Amniotic epithelial cell (primary cell): ENCODE measurements around the gene CMIP.
A peak's percentile ranks its signal among the peaks of the same experiment; 100 is the strongest.

Experiments
- DNase-seq: peaks from one replicate; pipeline ENCODE4 v3.0.0-alpha.2; 2010; ENCODE audit warnings: low read depth

CMIP gene

DNA sequence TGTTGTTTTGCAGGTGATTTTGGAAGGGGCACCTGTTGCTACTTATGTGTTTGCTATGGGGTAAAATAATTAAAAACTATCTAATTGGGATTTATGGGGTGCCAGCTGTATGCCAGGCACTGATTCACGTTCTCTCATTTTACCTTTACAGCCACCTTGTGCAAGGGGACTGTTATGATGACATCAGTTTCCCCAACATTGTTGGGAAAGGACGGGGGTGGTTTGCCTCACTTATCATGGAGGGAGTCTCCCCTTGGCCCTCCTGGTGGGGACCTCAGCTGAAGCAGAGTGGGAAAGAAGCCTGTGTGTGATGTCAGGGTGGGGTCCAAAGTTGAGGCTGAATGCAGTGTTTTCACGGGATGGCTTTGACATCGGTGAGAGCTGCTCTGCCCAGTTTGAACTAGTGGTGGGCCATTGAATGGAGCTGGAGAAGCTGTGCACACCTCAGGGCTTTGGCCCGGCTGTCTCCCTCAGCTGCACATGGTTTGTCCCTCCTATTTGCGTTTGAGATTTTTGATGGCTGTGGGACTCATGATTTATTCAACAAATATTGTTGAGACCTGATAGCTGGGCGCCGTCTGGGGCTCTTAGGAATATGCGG is 36.1 kb downstream of the CMIP start:
- no peak for DNase-seq

DNA sequence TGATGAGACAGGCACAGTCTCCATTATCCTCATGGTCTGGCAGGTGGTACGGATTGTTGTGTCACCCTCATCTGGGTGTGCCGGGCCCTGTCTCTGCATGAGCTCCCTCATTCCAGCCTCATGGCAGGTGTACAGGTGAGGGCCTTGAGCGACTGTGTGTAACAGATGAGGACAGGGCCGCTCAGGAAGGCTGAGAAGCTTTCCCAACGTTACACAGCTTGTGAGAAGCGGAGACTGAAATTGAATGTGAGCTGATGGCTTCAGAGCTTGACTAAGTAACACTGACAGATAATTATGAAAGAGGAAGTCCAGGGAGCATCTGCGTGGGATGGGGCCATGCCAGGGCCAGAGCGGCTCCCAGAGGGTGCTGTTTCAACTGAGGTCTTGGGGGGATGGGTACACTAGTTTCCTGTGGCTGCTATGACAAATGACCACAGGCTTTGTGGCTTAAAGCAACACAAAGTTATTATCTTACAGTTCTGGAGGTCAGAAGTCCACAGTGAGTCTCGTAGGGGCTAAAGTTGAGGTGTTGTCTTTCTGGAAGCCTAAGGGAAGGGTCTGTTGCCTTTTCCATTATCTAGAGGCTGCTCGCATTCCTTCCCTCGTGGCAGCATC is 36.7 kb downstream of the CMIP start:
- DNase-seq: peak; percentile 81

DNA sequence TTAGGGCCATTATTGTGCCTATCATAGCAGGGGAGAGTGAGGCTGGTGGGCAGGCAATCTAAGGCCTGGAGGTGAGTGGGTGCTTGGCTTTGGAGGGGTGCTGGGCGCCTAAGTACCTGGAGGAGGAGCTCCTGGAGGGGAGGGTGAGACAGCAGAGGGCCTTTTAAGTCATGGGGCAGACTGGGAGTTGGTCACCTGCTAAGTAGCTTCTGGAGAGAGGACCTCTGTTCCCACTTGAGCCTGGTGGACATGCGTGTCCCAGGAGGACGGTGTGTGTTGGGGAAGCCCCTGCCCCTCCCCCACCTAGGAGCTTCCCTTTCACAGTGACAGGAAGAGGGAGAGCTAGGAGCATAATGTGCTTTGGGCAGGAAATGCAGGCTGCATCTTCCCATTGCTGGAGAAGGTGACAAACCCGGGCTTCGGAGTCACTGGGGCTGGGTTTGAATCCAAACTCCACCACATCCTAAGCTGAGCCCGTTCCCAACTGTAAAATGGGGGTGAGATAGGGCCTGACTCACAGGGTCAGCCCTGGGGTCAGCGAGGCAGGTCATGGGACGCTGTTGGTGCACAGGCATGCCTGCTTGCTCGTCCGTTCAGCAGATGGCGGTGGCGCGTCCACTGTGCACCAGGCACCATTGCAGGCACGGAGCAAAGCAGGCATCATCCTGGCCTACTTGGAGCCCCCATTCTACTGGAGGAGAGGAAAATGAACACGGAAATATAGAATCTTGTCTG is 37.9 kb downstream of the CMIP start:
- DNase-seq: no peak

DNA sequence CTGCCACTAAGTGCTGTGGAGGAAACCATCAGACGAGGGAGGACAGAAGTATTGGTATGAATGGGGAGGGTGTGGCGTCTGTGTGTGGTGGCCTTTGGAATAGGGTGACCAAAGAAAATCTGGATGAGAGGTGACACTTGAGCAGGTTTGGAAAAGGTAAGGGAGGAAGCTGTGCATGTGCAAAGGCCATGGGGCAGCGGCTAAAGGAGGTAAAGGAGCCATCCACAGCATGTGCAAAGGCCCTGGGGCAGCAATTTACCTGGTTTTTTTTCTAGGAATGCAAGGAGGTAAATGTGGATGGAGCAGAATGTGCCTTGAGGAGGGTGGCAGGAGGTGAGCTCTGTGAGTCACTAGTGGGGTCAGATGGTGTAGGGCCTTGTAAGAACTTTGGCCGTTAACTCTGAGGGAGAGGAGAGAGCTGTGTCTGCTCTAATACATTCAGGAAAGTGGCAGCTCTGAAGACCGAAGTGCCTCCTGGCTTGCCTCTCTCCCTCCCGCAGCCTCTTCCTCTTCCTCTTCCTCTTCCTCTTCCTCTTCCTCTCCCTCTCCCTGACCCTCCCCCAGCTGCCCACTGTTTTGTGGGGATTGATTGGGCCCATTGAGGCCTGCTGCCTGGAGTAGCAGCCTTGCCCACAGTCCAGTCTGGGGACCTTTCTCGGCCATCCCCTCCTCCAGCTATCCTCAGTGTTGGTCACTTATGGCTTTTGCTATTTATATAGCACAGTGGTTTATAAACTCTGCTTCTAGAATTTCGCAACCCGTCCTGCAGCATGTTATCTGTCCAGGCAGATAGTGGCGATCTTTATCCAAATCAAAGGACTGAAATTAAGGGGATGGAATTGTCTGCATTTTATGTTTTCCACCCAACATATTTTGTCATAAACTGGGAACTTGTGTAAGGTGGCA is 38.7 kb downstream of the CMIP start:
- DNase-seq: peak; percentile 68

DNA sequence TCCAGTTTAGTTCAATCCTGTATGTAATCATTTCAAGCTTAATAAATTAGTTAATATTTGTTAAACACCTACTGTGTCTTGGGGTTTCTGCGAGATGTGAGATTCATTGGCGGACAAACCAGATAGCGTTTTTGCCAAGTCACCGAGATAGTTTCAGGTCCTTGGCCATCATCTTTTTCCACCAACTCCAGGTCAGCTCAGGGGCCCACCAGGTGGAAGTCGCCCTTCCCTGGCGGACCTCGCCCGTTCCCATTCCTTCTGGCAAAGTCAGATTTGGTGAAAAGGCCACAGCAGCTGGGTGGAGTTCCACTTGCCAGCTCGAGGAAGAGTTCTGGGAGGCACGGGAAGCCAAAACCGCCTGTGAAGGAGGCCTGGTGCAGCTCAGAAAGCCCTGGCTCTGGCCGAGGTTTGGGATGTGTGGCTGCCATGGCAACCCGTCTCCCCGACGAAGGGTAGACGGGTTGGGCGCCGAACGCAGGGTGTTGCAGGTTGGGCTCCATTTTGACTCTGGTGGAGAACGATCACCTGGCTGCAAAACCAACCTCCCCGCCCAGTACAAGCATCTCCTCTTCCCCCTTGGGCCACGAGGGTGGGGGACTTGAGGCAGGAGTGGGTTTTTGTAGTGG is 39.5 kb downstream of the CMIP start:
- no peak for DNase-seq

DNA sequence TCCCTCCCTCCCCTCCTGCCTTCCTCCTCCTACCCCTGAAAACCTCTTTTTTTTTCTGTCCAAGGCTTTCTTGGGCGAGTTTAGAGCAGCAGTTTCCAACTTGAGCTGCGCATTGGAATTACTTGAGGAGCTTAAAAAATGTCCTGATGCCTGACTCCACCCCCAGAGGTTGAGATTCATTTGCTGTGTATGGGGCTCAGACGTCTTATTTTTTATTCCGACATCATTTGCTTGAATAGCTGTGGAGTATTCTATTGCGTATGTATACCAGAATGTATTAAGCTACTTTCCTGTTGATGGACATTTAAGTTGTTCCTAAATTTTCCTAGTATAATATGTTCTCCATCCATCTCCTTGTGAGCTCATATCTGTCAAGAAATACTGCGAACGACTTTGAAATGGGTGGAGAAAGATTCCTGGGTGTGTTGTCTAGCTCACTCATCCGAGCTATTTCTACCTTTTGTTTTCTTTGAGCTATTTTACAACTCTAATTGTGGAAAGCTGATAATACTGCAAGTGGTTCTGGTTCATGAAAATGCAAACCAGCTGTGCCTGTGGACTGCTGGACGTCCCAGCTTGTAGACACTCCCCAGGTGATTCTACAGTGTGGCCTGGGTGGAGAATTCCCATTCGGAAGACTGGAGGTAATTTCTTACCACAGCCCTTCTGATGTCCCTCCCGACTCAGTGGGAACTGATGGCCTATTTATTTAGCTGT is 40.5 kb downstream of the CMIP start:
- no peak for DNase-seq

DNA sequence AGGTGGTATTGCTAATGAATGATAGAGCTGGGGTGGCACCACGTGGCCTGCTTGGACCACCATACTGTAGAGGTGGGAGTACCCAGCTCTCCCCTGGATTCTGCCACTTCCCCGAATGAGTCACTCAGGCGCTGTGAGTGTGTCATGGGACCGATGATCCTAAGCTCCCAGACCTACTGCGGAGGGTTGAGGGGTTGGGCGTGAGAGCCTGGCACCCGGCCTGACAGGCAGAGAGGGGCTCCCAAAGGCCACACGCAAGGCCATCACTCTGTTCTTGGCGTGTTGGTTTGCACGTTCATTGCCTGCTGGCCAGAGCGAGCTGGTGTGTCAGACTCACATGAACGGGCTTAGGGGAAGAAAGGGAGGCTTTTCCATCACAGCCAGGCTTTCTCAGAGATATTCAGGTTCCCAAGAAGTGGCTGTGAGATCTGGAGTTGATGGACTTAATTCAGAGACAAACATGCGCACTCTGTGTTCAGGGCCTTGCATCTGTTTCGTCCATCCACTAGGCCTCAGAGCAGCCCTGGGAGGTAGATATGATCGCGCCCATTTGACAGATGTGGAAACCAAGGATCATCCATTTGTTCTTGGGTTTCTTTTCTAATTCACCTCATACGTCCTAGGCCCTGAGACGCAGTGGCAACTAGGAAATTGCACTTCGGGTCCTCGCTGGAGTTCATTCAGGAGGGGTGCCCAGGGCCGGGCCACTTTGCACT is 41.4 kb downstream of the CMIP start:
- DNase-seq: no peak

DNA sequence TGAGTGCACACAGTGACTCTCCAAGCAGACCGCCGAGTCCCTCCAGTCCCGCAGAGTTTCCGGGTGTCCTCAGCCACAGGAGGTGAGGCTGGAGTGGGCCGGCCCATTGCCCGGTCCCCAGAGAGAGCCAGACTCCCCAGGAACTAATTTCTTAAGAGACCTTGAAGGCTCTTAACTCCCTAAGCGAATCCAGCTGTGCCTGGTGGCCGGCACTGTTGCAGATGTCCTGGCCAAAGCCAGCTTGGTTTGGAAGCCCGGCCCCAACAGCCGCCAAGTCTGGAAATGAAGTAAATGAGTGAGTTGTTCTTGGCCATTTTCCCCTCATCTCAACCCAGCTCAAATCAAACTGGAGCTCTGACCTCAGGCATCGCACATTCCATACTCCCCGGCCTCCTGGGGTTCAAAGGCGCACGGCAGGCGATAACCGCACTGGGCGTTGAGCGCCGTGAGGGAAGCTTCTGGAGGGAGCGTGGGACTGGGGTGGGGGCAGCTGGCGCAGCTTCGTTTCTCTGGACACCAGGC is 42.0 kb downstream of the CMIP start:
- no peak for DNase-seq

DNA sequence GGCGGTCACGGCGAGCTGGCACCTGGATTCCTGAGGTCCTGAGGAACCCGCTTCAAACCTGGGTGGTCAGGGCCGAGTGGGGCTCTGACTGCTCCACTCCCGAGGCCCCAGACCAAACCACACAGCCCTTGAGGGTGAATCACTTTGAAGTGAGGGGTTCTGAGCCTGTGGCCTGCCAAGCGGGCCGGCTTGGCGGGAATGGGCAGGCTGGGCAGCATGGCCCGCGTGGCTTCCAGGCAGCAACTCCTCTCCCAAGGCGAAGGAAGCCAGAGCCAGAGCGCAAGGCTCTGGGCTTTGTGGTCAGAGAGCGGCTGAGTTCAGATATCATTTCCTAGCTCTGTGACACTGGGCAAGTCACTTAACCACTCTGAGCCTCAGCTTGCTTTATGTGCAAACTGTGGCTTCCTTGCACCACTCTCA is 42.7 kb downstream of the CMIP start:
- DNase-seq: peak; percentile 48

DNA sequence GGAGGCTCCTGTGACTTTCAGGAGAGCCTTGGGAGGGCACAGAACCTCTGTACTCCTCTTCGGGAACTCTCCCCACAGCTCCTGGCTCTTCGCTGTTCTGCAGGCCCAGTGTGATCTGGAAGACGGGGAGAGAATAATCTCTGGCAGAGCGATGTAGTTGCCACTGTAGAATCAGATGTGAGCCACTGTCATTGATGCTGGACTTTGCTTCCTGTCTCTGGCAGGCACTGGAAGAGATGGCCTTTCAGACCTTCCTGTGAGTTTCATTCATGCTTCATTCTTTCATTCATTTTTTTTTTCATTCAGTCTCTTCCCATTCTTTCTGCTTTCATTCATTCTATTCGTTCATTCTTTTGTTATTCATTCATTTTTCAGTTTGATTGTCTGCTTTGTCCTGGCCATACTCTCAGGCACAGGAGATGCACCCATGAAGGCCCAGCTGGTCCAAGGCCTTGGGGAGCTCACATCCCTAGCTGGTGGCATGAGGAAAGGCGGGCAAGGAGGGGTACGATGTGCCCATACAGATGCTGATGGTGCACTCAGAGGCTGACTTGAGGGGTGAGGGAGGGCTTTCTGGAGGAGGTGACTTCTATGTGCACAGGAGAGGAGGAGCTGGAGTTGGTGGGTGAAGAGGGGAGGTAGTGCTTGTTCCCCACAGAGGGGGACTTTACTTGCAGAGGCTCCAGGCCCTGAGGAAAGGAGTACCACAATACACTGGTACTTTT is 44.2 kb downstream of the CMIP start:
- DNase-seq: no peak

DNA sequence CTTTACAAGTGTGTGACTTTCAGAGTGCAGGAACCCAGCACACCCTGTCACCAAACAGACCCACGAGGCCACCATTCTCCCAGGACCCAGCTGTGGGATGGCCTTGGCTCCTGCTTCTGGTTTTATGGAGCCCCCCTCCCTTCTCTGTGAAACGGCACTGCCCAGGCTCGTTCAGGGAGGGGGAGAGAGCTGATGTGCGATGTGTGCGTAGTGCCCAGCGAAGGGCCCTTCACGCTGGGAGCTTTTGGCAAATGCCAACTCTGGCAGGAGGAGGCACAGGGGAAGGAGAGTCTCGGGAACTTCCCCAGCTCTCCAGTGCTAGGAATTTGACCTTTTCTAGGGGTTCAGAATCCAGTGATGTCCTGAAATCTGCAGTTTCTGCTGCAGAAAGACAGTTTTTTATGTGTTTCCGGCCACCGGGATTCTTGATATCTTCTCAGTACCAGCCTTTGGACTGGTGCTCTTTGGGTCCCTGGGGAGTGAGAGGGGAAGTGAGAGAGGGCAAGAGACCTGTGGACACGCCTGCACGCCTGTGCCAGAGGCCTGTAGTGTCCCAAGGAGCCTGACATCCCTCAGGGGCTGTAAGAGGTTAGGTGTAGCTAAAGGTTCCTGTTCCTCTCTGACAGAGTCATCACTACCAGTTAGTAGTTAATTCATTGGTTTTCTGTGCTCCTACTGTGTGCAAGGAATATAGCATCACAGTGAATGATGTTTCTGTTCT is 45.1 kb downstream of the CMIP start:
- no peak for DNase-seq

DNA sequence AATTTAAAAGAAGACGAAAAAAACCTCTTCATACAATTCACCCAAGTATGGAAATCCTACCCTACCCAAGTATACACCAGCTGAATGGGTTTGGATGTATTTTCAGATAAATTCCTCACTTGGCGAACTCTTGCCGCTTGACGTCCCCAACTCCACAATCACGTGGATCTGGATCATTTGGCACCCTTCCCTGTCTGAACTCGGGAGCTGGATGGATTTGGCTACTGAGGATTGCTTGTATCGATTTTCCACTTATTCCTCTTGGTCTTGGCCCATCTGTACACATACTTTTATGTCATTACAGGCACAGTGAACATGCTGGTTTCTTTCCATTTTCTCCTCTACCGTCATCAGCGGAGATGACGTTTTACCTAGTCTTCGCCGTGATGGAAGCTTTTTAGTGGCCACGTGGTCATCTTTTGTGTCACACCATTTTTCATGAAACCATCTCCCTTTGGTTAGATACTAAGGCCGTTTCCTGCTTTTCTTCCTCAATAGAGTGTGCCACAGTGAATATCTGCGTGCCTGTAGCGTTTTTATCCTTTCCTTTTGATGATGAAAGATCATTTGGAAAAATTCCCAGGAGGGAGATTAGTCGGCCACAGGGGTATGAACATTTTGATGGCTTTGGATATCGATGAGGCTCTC is 47.1 kb downstream of the CMIP start:
- DNase-seq: no peak

DNA sequence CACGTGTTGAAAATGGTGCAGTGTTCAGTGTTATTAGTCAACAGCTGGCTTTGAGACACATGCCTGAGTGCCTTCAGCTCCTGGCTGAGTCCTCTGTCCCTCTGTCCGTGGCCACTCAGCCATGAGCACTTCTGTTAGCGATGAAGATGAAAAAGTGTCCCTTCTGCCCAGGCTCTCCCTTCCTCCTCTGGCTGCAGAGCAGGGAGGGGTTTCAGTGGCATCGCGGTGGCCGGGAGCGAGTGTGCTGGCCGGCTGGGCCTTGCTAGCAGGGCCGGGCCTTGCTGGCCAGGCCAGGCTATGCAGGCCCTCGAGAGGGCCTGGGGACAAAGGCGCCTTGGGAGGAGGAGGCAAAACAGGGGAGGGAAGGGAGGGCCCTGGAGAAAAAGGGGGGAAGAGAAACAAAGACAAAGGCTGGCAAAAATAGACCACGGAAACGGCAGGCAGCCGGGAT is 47.7 kb downstream of the CMIP start:
- DNase-seq: no peak

DNA sequence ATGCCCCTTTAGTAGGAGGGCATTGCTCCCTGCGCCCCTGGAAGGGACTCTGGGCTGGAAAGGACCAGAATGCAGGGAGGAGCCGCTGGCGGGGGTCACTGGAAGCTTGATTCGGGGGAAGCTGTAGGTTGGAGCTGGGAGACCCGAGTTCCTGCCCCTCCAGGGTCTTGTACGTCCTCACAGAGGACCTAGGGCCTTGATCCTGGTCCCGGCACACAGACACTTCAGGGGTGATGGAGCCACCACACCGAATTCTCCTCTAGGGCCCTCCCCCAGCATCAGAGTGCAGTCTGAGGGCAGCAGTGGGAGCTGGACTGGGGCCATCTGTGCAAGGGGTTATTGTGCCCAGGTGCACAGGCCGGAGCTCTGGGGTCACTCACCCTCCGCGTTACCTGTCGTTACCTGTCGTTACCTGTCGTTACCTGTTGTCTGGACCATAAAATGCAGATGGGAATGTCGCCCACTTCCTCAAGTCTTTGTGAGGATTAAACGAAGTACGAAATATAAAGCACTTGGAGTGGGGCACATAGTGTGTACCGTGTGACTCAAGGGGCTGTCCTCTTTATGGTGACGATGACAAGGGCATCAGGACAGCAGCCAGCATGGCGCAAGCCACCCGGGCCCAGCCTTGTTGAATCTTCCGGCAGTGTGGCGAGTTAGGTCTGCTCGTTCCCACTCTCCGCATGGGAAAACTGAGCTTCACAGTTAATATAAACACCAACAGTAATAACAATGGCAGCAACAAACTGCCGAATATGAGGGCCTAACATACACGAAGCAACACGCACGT is 48.6 kb downstream of the CMIP start:
- no peak for DNase-seq

DNA sequence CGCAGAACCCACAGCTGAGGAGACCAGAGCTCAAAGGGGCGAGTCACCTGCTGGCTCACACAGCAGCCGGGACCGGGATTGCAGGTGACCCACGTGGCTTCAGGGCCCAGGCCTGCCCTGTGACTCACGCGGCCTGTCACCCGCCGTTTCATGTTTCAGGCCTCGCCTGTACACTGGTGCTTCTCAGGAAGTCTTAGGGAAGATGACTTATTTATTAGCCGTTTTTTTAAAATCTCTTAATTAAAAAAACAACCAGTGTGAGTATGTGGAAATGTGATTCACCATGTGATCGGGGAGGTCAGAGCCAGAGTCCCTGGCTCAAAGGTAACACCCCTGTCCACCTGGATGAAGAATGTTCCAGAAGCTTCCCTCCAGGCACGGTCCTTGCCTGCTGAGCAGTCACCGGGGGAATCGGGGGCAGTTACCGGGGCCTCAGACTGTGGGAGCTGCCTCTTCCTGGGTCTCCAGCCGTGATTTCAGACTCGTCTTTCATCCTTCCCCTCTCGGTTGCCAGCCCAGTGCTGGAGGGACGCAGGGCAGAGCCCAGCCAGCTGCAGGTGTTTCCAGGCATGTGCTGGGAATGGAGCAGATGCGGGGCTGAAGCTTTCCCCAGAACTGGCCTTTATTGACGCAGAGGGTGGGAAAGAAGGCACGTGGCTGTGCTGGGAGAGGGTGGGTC is 49.3 kb downstream of the CMIP start:
- peak; percentile 58 for DNase-seq

DNA sequence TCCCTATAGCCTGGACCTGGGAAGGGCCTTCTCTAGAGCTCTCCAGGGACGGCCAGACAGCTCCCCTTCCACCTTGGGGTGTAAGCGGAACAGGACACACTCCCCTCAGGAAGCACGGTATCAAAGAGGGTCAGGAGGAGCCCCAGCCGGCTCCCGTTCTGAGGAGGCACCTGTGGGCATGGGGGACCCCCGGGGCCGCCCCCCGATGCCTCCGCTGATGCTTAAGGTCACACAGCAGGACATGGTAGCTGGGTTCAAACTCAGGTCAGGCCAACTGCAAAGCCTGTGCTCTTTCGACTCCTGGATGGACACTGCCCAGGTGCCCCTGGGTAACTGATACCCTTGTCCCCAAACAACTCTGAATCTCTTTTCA is 49.8 kb downstream of the CMIP start:
- no peak for DNase-seq

DNA sequence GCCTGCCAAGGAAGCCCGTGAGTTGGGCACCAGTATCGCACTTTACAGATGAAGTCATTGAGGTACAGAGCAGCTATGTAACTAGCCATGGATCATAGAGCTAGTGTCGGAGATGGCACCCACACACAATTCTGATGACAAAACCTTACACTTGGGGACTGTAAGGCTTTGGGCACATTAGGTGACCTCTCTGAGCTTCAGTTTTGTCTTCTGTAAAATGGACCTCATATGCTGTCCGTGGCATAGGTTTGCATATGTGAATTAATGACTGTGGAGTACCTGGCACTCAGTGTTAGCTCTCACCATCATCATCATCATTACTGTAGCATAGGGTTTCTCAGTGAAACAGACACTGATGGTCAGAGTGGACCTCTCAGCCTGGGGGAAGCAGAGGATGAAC is 50.3 kb downstream of the CMIP start:
- DNase-seq: no peak
